Liver (tissue), 9 donors: Measurements from ENCODE around the gene VWA3B. TPM values are rescaled to one million over a fixed set of nuclear protein-coding genes. Genes with fewer than 3 reads are reported as not detected.
"Not testable (repeated sequence)": the region's sequence is repeated elsewhere in the genome, so short reads cannot be mapped to it uniquely, and the experiment has no call there.

Experiments
- DNase-seq: peaks from one replicate; pipeline ENCODE4 v3.0.0-alpha.2; 2017; ENCODE audit warnings: low spot score
- H3K27ac ChIP-seq, 2 donors: one replicate each; pipeline ENCODE4 v1.7.0; 2013; ENCODE audit warnings: inconsistent platforms in 2 of 2, low read length in 2 of 2, control low read depth in 1 of 2, low read depth in 1 of 2, mild to moderate bottlenecking in 1 of 2
- H3K27me3 ChIP-seq, 4 donors: one replicate each; pipeline versions ENCODE4 v1.6.1 to v1.7.0; 2013; ENCODE audit warnings: low read length in 3 of 4, inconsistent platforms in 1 of 4, mild to moderate bottlenecking in 1 of 4, moderate library complexity in 1 of 4; ENCODE audit not compliant: control insufficient read depth in 4 of 4, insufficient read depth in 4 of 4
- H3K36me3 ChIP-seq, 4 donors: one replicate each; pipeline versions ENCODE4 v1.6.1 to v1.7.0; 2013; ENCODE audit warnings: low read length in 3 of 4, mild to moderate bottlenecking in 3 of 4, low read depth in 1 of 4, moderate library complexity in 1 of 4; ENCODE audit not compliant: control insufficient read depth in 4 of 4, insufficient read depth in 3 of 4
- H3K4me1 ChIP-seq, 4 donors: one replicate each; pipeline versions ENCODE4 v1.6.1 to v1.7.0; 2013; ENCODE audit warnings: low read length in 3 of 4, mild to moderate bottlenecking in 3 of 4, moderate library complexity in 1 of 4; ENCODE audit not compliant: control insufficient read depth in 4 of 4, insufficient read depth in 4 of 4
- H3K4me3 ChIP-seq, 3 donors: one replicate each; pipeline versions ENCODE4 v1.6.1 to v1.7.0; 2013; ENCODE audit warnings: low read length in 3 of 3, control low read depth in 1 of 3, low read depth in 1 of 3, mild to moderate bottlenecking in 1 of 3
- H3K9ac ChIP-seq, 2 donors: one replicate each; pipeline ENCODE4 v1.7.0; 2013; ENCODE audit warnings: low read length in 2 of 2, mild to moderate bottlenecking in 2 of 2, moderate library complexity in 2 of 2, control low read depth in 1 of 2, low read depth in 1 of 2
- H3K9me3 ChIP-seq, 4 donors: one replicate each; pipeline versions ENCODE4 v1.6.1 to v1.7.0; 2013; ENCODE audit warnings: low read length in 3 of 4; ENCODE audit not compliant: control insufficient read depth in 4 of 4
- EGR1 ChIP-seq, 2 donors: IDR thresholded peaks; 2 replicates each; pipeline ENCODE4 v1.6.1; 2016 to 2018; ENCODE audit warnings: antibody characterized with exemption in 2 of 2, low read depth in 2 of 2
- FOXA1 ChIP-seq: IDR thresholded peaks from 2 replicates; pipeline ENCODE4 v1.6.1; 2016; ENCODE audit warnings: antibody characterized with exemption
- FOXA2 ChIP-seq: IDR thresholded peaks from 2 replicates; pipeline ENCODE4 v1.6.1; 2016; ENCODE audit warnings: antibody characterized with exemption
- GABPA ChIP-seq, 2 donors: IDR thresholded peaks in 1 of 2; conservative IDR thresholded peaks in 1 of 2; 2 replicates each; pipeline ENCODE4 v1.6.1; 2016; ENCODE audit warnings: antibody characterized with exemption in 2 of 2, mild to moderate bottlenecking in 1 of 2, moderate library complexity in 1 of 2
- HNF4A ChIP-seq, 2 donors: conservative IDR thresholded peaks; 2 replicates each; pipeline ENCODE4 v1.6.1; 2016; ENCODE audit warnings: antibody characterized with exemption in 2 of 2, mild to moderate bottlenecking in 2 of 2
- HNF4G ChIP-seq: IDR thresholded peaks from 2 replicates; pipeline ENCODE4 v1.6.1; 2016; ENCODE audit warnings: antibody characterized with exemption
- JUND ChIP-seq, 2 donors: IDR thresholded peaks; 2 replicates each; pipeline ENCODE4 v1.6.1; 2016; ENCODE audit warnings: antibody characterized with exemption in 2 of 2
- MAX ChIP-seq: IDR thresholded peaks from 2 replicates; pipeline ENCODE4 v1.6.1; 2016; ENCODE audit warnings: antibody characterized with exemption
- RAD21 ChIP-seq, 2 donors: IDR thresholded peaks; 2 replicates each; pipeline ENCODE4 v1.6.1; 2016; ENCODE audit warnings: antibody characterized with exemption in 2 of 2, mild to moderate bottlenecking in 2 of 2
- RXRA ChIP-seq, 2 donors: IDR thresholded peaks; 2 replicates each; pipeline ENCODE4 v1.6.1; 2017 to 2018; ENCODE audit warnings: antibody characterized with exemption in 2 of 2, mild to moderate bottlenecking in 1 of 2
- TAF1 ChIP-seq: conservative IDR thresholded peaks from 2 replicates; pipeline ENCODE4 v1.6.1; 2016; ENCODE audit warnings: antibody characterized with exemption, mild to moderate bottlenecking
- YY1 ChIP-seq: IDR thresholded peaks from 2 replicates; pipeline ENCODE4 v1.6.1; 2016; ENCODE audit warnings: antibody characterized with exemption, mild to moderate bottlenecking
- ZBTB33 ChIP-seq: IDR thresholded peaks from 2 replicates; pipeline ENCODE4 v1.6.1; 2016; ENCODE audit warnings: antibody characterized with exemption
- WGBS: extraction: QIAGEN DNeasy Blood & Tissue Kit; methylation state at CpG from one replicate; pipeline ENCODE4 v1.1.7; 2013; 5-methylcytosine and 5-hydroxymethylcytosine counted together
- polyA plus RNA-seq, 2 donors: library from polyadenylated mRNA; stranded (reverse) in 1 of 2; unstranded in 1 of 2; fragments of 200-250 nt in 1 of 2; fragments of >200 nt in 1 of 2; fragmentation: Nextera tagmentation in 1 of 2; extraction: Ambion mirVana in 1 of 2; gene quantifications; one replicate each; pipeline versions ENCODE4 v1.2.1 to v1.2.3, GENCODE V29; 2013 to 2015
- total RNA-seq, 2 donors: library from RNA; depleted of rRNA; stranded (reverse); fragments of >200 nt; gene quantifications; one replicate each; pipeline ENCODE4 v1.2.3, GENCODE V29; 2014
- TF ChIP-seq, protein P1 (sequence below): IDR thresholded peaks from 2 replicates; pipeline ENCODE4 v1.6.1; 2016; ENCODE audit warnings: antibody characterized with exemption
- TF ChIP-seq, protein P2 (sequence below): IDR thresholded peaks from 2 replicates; pipeline ENCODE4 v1.6.1; 2016; ENCODE audit warnings: antibody characterized with exemption, mild to moderate bottlenecking
- TF ChIP-seq, protein P3 (sequence below): fragments of 150-350 bp; IDR thresholded peaks from 2 replicates; pipeline ENCODE4 v1.5.1; 2017; ENCODE audit warnings: improper control_type of control experiment, low read depth, low read length; ENCODE audit not compliant: missing input control
- donor health status: healthy.
- donor health status: healthy.
- donor health status: healthy.
- donor health status: healthy.
- donor health status: healthy.

Gene VWA3B
- total and polyA plus RNA-seq, 4 donors, result 0.08 TPM; not detected in 3

DNA sequence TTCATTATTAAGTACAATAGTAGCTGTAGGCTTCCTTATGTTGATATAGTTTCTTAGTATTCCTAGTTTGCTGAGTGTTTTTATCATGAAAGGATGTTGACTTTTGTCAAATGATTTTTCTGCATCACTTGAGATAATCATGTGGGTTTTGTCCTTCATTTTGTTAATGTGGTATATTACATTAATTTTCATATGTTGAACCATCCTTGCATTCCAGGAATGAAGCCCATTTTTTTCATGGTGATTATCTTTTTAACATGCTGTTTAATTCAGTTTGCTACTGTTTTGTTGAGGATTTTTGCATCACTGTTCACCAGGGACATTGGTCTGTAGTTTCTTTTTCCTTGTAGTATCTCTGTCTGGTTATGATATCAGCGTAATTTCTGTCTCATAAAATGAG lies 176.4 kb downstream of the VWA3B start:
- DNase-seq, result no peak
- Histone ChIP-seq H3K4me1 (no peaks in the 10 kb centered on the region), H3K4me3 (no peak overlapping the region), H3K27me3 (no peaks in the 10 kb centered on the region), H3K9ac (no peak overlapping the region), H3K27ac (no peak overlapping the region), H3K9me3 (peaks cover 0 to 18% (median 4%) of the 10 kb centered on the region in 4 donors), H3K36me3 (no peaks in the 10 kb centered on the region)
- TF ChIP-seq HNF4A (conservative IDR thresholded peaks at IDR 0.05) (no peak), YY1 (no peak), EGR1 (IDR thresholded peaks at IDR 0.05; ENCODE audit: low read depth in 2 of 2) (no peak), ZBTB33 (no peak), HNF4G (no peak), FOXA1 (no peak), TAF1 (no peak), MAX (no peak), RXRA (IDR thresholded peaks at IDR 0.05) (no peak), JUND (IDR thresholded peaks at IDR 0.05) (no peak), RAD21 (IDR thresholded peaks at IDR 0.05) (no peak), FOXA2 (no peak), GABPA (IDR thresholded peaks at IDR 0.05 in 1 of 2, conservative IDR thresholded peaks at IDR 0.05 in 1 of 2) (no peak)
- TF ChIP-seq, protein P1, sequence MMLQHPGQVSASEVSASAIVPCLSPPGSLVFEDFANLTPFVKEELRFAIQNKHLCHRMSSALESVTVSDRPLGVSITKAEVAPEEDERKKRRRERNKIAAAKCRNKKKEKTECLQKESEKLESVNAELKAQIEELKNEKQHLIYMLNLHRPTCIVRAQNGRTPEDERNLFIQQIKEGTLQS, result no peak
- TF ChIP-seq, protein P2, sequence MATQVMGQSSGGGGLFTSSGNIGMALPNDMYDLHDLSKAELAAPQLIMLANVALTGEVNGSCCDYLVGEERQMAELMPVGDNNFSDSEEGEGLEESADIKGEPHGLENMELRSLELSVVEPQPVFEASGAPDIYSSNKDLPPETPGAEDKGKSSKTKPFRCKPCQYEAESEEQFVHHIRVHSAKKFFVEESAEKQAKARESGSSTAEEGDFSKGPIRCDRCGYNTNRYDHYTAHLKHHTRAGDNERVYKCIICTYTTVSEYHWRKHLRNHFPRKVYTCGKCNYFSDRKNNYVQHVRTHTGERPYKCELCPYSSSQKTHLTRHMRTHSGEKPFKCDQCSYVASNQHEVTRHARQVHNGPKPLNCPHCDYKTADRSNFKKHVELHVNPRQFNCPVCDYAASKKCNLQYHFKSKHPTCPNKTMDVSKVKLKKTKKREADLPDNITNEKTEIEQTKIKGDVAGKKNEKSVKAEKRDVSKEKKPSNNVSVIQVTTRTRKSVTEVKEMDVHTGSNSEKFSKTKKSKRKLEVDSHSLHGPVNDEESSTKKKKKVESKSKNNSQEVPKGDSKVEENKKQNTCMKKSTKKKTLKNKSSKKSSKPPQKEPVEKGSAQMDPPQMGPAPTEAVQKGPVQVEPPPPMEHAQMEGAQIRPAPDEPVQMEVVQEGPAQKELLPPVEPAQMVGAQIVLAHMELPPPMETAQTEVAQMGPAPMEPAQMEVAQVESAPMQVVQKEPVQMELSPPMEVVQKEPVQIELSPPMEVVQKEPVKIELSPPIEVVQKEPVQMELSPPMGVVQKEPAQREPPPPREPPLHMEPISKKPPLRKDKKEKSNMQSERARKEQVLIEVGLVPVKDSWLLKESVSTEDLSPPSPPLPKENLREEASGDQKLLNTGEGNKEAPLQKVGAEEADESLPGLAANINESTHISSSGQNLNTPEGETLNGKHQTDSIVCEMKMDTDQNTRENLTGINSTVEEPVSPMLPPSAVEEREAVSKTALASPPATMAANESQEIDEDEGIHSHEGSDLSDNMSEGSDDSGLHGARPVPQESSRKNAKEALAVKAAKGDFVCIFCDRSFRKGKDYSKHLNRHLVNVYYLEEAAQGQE, result no peak
- TF ChIP-seq, protein P3, sequence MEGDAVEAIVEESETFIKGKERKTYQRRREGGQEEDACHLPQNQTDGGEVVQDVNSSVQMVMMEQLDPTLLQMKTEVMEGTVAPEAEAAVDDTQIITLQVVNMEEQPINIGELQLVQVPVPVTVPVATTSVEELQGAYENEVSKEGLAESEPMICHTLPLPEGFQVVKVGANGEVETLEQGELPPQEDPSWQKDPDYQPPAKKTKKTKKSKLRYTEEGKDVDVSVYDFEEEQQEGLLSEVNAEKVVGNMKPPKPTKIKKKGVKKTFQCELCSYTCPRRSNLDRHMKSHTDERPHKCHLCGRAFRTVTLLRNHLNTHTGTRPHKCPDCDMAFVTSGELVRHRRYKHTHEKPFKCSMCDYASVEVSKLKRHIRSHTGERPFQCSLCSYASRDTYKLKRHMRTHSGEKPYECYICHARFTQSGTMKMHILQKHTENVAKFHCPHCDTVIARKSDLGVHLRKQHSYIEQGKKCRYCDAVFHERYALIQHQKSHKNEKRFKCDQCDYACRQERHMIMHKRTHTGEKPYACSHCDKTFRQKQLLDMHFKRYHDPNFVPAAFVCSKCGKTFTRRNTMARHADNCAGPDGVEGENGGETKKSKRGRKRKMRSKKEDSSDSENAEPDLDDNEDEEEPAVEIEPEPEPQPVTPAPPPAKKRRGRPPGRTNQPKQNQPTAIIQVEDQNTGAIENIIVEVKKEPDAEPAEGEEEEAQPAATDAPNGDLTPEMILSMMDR, result no peak
- 73% methylated on average over 1 of the region's 1 CpG for WGBS

DNA sequence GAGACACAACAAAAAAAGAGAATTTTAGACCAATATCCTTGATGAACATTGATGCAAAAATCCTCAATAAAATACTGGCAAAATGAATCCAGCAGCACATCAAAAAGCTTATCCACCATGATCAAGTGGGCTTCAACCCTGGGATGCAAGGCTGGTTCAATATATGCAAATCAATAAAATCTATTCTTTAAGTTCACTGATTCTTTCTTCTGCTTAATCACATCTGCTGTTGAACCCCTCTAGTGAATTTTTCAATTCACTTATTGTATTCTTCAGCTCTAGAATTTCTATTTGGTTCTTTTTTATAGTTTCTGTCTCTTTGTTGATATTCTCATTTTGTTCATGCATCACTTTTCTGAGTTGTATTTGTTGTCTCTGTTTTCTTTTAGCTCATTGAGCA lies 181.3 kb downstream of the VWA3B start:
- not testable (repeated sequence) for DNase-seq, H3K27ac ChIP-seq, H3K4me1 ChIP-seq, H3K9ac ChIP-seq, H3K4me3 ChIP-seq, H3K36me3 ChIP-seq, H3K27me3 ChIP-seq
- peaks cover 0 to 14% (median 2%) of the 10 kb centered on the region in 4 donors for H3K9me3 ChIP-seq
